ENCODE data around the gene UBE2M.

The UBE2M gene

GRCh38 chr19:58570770-58571574, 12.6 kb upstream of the UBE2M start:
- DNase-seq, result no peak

GRCh38 chr19:58569943-58570670, 11.7 kb upstream of the UBE2M start:
- no peak for DNase-seq

- no peak for DNase-seq
Measured at GRCh38 chr19:58569191-58569942, 11.0 kb upstream of the UBE2M start.

DNA sequence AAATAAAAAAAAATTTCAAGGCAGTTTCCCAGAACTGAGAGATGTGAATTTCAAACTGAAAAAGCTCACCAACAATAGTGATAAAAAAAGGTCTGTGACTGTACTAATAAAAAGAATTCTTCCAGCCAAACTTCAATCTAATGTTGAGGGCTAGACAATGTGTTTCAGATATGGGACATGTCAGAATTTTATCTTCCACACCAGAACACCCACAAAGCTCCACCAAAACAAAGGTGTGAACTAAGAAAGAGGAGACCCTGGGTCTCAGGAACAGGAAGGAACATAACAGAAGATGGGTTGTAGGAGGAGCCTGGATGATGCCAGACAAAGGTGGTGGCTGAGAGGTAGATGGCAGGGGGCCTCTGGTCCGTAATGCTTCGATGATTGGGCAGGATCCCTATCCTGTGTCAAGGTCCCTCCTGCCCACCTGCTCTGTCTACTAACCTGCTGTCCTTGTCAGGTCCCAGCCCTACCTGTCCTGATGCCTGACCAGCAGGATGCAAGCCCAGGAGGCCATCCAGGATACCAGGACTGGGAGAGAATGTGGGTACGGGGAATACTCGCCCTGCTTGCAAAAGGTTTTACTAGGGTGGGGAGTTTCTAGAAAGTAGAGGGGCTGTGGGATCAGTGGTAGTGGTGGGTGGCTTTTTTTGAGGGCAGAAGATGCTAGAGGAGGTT, 10.2 kb upstream of the UBE2M start:
- DNase-seq, result no peak

DNA sequence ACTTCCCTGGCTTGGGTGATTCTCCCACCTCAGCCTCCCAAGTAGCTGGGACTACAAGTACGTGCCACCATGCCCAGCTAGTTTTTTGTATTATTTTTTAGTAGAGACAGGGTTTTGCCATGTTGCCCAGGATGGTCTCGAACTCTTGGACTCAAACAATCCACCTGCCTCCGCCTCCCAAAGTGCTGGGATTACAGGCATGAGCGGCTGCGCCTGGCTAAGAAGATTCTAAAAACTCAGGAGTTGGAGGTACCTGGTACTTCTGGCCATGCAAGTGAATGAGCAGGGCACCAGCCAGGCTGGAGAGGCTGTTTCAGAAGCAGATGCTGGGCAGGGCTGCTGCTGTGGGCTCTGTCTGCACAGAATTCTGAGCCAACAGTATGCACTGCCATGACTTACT, 8.6 kb upstream of the UBE2M start:
- DNase-seq, result no peak

DNA sequence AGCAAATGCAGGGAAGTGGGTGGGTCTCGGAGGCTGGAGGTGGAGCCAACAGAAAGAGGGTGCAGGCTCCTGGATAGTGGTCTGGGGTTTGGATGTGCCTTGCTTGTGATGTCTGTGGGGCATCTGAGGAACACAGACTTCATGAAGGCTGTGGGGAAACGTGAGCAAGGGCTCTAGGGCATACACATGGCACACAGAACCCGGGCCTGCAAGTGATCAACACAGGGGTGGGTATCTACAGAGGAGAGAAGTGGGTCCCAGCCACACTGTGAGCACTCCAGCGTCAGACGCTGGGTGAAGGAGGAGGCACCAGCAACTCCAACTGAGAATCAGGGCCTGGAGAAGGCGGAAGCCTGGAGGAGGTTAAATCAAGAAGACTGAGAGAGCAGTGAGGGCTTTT, 5.4 kb upstream of the UBE2M start:
- no peak for DNase-seq

GRCh38 chr19:58563034-58563573, 4.7 kb upstream of the UBE2M start:
- no peak for DNase-seq

DNA sequence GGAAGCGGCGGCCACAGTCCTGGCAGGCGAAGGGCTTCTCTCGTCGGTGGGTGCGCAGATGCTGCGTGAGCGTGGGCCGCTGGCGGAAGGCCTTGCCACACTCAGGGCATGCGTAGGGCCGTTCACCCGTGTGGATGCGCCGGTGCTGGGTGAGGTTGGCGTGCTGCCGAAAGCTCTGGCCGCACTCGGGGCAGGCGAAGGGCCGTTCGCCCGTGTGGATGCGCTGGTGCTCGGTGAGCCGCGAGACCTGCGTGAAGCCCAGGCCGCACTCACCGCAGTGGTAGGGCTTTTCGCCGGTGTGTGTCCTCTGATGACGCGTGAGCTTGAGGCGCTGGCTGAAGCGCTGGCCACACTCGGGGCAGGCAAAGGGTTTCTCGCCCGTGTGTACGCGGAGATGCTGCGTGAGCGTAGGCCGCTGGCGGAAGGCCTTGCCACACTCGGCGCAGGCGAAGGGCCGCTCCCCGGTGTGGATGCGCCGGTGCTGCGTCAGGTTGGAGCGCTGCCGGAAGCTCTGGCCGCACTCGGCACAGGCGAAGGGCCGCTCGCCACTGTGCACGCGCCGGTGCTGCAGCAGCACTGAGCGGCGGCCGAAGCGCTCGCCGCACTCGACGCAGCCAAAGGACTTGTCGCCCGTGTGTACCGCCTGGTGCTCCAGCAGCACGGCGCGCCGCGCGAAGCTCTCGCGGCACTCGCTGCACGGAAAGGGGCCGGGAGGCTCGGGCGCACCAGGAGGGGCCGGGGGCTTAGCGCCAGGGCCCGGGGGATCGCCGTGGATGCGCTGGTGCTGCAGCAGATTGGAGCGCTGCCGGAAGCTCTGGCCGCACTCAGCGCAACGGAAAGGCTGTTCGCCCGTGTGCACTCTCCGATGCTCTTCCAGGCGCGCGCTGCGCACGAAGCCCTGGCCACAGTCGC, 4.0 kb upstream of the UBE2M start:
- DNase-seq, result no peak

DNA sequence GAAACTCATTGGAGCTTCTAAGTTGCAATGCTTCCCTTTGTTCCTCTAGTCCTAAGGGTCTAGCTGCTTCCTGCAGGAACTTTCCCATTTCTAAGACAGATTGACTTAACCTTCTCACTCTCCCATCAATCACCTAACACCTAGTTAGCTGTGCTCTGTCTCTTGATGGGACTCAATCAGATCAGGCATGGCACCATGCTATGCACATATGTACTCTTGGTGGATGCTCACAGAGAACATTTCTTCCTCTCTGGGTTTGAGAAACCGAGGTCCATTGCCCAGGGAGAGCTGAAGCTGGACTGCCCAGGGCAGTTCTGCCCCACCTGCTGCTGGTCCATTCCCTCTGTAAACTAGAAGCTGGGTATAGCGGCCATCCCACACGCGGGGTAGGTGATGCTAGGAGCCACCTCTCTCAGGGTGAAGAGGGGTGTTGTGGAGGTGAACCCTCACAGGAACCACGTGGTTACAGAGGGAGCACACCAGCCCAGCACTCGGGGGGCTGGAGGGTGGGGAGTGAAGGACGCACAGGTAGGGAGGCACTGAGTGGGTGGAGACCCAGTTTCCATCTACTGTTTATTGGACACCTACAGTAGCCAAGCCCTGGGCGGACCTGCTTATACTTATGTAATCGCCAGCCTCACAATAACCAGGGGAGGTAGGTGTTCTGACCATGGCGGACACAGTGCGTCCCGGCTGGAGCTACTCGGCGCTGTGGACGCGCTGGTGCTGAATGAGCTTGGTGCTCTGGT, 3.1 kb upstream of the UBE2M start:
- no peak for DNase-seq

- DNase-seq, result no peak
Measured at GRCh38 chr19:58560921-58561320, 2.5 kb upstream of the UBE2M start.

GRCh38 chr19:58560007-58560887, 1.8 kb upstream of the UBE2M start:
- no peak for DNase-seq

- DNase-seq, result no peak
Measured at GRCh38 chr19:58559275-58560006, 1.0 kb upstream of the UBE2M start.

DNA sequence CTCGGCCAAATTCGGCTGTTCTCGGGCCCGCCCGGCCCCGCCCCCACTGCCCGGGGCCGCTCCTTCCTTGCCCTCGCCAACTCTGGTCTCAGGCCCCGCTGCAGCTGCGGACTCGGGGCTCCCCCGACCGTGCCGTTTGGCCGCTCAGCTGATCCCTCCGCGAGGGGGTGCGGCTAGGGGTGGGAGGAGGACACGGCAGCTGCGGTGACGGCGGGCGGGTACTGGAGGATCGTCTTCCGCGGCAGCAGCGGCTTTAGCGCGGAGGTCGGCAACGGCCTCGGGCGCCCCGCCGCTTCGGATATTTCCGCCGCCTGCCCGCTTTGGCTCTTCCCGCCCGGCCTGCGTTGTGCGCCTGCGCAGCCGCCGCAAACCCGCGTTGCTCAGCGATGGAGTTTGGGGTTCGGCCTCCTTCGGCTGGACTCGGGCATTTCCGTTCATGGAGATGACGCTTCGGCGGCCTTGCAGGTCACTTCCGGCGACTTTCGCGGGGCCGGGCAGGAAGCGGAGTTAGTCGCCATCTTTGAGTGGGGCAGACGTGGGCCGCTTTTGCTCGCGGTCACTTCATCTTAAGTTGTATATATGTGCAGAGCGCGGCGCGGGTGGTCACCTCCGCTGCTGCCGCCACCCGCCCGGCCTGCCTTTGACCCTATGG, 338 bp upstream of the UBE2M start:
- DNase-seq, result no peak

DNA sequence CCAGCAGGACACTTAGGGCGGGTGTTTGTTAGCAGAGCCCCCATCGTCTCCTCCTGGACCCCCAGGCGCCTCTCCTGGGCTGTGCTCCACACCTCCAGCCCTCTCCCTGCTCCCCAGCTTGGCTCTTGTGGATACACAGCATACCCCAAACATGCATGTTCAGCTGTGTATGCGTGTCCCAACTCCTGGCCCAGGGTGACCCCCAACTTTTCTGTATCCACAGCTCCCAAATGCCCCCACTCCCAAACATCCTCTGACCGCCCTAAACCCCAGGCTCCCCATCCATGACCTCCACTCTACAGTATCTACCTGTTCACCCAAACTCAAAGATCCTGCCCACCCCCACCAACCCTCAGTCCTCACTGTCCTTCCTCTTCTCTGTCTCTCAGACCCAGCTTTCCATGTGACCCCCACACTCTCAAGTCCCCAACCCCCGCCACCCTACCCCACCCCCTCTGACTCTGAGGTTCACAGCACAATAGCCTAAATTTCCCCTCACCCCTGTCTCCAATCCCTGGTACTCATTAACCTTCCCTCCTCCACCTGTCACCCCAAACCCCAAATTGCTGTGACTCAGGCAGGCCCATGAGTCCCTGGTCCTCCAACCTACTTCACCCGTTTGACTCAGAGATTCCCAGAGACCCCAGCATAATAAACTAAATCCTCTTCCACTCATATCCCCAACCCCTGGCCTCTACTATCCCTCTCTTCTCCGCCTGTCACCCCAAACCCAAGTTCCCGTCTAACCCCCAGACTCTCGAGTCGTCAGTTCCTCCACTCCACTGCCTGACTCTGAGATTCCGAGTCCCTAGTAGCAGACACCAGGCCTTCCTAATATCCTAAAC, 968 bp downstream of the UBE2M start:
- no peak for DNase-seq

- no peak for DNase-seq
Measured at GRCh38 chr19:58556622-58557220, 1.7 kb downstream of the UBE2M start.

DNA sequence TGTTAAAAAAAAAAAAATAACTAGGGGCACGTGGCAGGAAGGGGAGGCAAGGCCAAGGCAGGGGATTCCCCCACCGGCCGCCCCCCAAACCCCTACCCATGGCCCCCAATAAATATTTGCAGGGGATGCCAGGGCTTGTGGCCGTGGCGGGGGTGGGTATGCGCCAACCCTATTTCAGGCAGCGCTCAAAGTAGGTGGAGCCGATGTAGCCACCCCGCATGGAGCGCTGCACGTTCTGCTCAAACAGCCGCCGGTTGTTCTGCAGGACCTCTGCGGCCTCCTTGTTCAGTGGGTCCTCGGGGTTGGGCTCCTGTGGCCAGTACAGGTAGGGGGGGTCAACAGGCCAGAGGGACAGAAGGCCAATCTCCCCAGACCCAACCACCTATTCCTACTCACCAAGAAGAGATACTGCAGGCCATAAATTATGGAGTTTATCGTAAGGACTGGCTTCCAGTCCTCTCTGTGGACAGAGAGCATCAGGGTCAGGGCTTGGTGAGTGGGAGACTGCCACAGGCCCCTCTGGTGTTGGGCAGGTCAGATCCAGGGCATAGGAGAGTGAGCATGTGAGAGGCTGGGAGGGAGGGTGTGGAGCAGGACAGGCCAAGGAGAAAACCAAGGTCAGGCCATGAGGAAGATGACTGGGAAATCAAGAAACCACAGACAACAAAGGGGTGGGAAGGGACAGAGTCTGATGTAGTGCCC, 2.3 kb downstream of the UBE2M start:
- DNase-seq, result no peak

All from MV-4-11 (cell line).